Measurements from ENCODE around the gene FGD6.
"Not testable (repeated sequence)": the region's sequence is repeated elsewhere in the genome, so short reads cannot be mapped to it uniquely, and the experiment has no call there.

The FGD6 gene

GRCh38 chr12:95096852-95097251 lies 120.4 kb downstream of the FGD6 start:
- no peak for DNase-seq (ENCODE audit: extremely low read depth, low read depth)
- TF ChIP-seq, protein P1, sequence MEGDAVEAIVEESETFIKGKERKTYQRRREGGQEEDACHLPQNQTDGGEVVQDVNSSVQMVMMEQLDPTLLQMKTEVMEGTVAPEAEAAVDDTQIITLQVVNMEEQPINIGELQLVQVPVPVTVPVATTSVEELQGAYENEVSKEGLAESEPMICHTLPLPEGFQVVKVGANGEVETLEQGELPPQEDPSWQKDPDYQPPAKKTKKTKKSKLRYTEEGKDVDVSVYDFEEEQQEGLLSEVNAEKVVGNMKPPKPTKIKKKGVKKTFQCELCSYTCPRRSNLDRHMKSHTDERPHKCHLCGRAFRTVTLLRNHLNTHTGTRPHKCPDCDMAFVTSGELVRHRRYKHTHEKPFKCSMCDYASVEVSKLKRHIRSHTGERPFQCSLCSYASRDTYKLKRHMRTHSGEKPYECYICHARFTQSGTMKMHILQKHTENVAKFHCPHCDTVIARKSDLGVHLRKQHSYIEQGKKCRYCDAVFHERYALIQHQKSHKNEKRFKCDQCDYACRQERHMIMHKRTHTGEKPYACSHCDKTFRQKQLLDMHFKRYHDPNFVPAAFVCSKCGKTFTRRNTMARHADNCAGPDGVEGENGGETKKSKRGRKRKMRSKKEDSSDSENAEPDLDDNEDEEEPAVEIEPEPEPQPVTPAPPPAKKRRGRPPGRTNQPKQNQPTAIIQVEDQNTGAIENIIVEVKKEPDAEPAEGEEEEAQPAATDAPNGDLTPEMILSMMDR (IDR thresholded peaks at IDR 0.05; ENCODE audit: low read depth, low read length, missing control alignments) = no peak
- H3K4me3 ChIP-seq (replicated peaks; ENCODE audit: low read depth, low read length) = no peak overlapping the region

DNA sequence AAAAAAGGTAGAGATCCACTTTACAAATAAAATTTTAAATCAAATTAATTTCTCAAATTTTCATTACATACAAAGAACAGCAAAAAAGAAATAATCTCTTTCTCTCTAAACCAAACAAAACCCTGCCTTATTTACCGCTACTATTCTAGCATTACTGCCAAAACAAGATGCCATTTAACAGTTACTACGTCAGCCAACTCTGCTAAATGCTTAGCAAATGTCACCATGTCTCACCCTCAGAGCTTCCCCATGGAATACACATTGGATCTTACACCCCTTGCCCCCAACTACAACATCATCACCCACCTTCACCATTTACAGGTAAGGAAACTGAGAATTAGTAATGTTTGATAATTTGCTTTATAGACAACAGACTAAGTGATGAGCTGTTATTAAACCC lies 120.9 kb downstream of the FGD6 start:
- TF ChIP-seq, protein P1 (IDR thresholded peaks at IDR 0.05; ENCODE audit: low read depth, low read length, missing control alignments) = no peak
- no peak overlapping the region for H3K4me3 ChIP-seq (replicated peaks; ENCODE audit: low read depth, low read length)
- no peak for DNase-seq (ENCODE audit: extremely low read depth, low read depth)

- DNase-seq (ENCODE audit: extremely low read depth, low read depth); H3K4me3 ChIP-seq (replicated peaks; ENCODE audit: low read depth, low read length): not testable (repeated sequence)
Measured at GRCh38 chr12:95095866-95096265, 121.4 kb downstream of the FGD6 start.

- no peak overlapping the region for H3K4me3 ChIP-seq (replicated peaks; ENCODE audit: low read depth, low read length)
- TF ChIP-seq, protein P1 (IDR thresholded peaks at IDR 0.05; ENCODE audit: low read depth, low read length, missing control alignments) = no peak
- no peak for DNase-seq (ENCODE audit: extremely low read depth, low read depth)
Measured at GRCh38 chr12:95089462-95089861, 127.8 kb downstream of the FGD6 start.

GRCh38 chr12:95088379-95088778 lies 128.9 kb downstream of the FGD6 start:
- no peak overlapping the region for H3K4me3 ChIP-seq (replicated peaks; ENCODE audit: low read depth, low read length)
- TF ChIP-seq, protein P1 (IDR thresholded peaks at IDR 0.05; ENCODE audit: low read depth, low read length, missing control alignments) = no peak

GRCh38 chr12:95085612-95086011 lies 131.7 kb downstream of the FGD6 start:
- no peak overlapping the region for H3K4me3 ChIP-seq (replicated peaks; ENCODE audit: low read depth, low read length)
- DNase-seq (ENCODE audit: extremely low read depth, low read depth) = no peak
- TF ChIP-seq, protein P1 (IDR thresholded peaks at IDR 0.05; ENCODE audit: low read depth, low read length, missing control alignments) = no peak

More at GRCh38 chr12:95088379-95088778, 128.9 kb downstream of the FGD6 start:
- no peak for DNase-seq (ENCODE audit: extremely low read depth, low read depth)

DNA sequence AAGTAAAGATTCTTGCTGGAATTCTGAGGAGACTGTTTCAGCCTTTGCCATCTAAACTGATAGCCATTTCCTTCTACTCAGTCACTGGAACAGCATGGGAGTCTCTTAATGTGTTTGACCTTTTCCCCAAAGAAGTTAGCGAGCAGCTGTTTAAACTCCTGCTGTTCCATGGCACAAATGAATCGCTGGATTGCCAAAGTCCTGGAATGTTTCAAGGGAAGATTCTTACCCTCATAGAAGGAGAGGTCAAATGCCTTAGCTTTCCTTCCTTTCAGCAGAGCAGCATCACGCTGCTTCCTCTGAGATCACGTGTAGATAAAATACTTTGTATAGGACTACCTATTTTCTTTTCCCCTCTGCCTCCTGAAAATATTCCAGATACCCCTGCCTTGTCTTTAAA lies 133.3 kb downstream of the FGD6 start:
- peak; percentile 25 for DNase-seq (ENCODE audit: extremely low read depth, low read depth)
- H3K4me3 ChIP-seq (replicated peaks; ENCODE audit: low read depth, low read length) = no peak overlapping the region
- TF ChIP-seq, protein P1 (IDR thresholded peaks at IDR 0.05; ENCODE audit: low read depth, low read length, missing control alignments) = no peak

Data from HFF-Myc (cell line).